Measurements from ENCODE around the gene SDC3.

SDC3 gene

GRCh38 chr1:30855686-30856259 lies 52.8 kb downstream of the SDC3 start:
- H3K9me3 ChIP-seq (ENCODE audit: control insufficient read depth, low read length) = no peaks in the 10 kb centered on the region
- DNase-seq = no peak
- no peak overlapping the region for H3K27ac ChIP-seq (ENCODE audit: insufficient read depth, low read length, poor library complexity, severe bottlenecking)
- no peaks in the 10 kb centered on the region for H3K4me1 ChIP-seq (ENCODE audit: control insufficient read depth, insufficient read depth, low read length, poor library complexity, severe bottlenecking)
- no peaks in the 10 kb centered on the region for H3K27me3 ChIP-seq (replicated peaks; ENCODE audit: control insufficient read depth, insufficient read depth, low read length, poor library complexity, severe bottlenecking)
- H3K36me3 ChIP-seq (ENCODE audit: control insufficient read depth, insufficient read depth, low read length) = no peaks in the 10 kb centered on the region
- H3K4me3 ChIP-seq (ENCODE audit: insufficient read depth, low read depth, low read length, poor library complexity, severe bottlenecking) = no peak overlapping the region

- H3K27ac ChIP-seq (ENCODE audit: insufficient read depth, low read length, poor library complexity, severe bottlenecking) = no peak overlapping the region
These were observed 55.2 kb downstream of the SDC3 start for GRCh38 chr1:30853350-30853749.

GRCh38 chr1:30852026-30852425 lies 56.5 kb downstream of the SDC3 start:
- H3K4me1 ChIP-seq (ENCODE audit: control insufficient read depth, insufficient read depth, low read length, poor library complexity, severe bottlenecking) = no peaks in the 10 kb centered on the region

More at GRCh38 chr1:30853350-30853749, 55.2 kb downstream of the SDC3 start:
- H3K36me3 ChIP-seq (ENCODE audit: control insufficient read depth, insufficient read depth, low read length) = no peaks in the 10 kb centered on the region
- no peaks in the 10 kb centered on the region for H3K27me3 ChIP-seq (replicated peaks; ENCODE audit: control insufficient read depth, insufficient read depth, low read length, poor library complexity, severe bottlenecking)
- DNase-seq = no peak
- no peak overlapping the region for H3K4me3 ChIP-seq (ENCODE audit: insufficient read depth, low read depth, low read length, poor library complexity, severe bottlenecking)
- H3K9me3 ChIP-seq (ENCODE audit: control insufficient read depth, low read length) = no peaks in the 10 kb centered on the region
- no peaks in the 10 kb centered on the region for H3K4me1 ChIP-seq (ENCODE audit: control insufficient read depth, insufficient read depth, low read length, poor library complexity, severe bottlenecking)

DNA sequence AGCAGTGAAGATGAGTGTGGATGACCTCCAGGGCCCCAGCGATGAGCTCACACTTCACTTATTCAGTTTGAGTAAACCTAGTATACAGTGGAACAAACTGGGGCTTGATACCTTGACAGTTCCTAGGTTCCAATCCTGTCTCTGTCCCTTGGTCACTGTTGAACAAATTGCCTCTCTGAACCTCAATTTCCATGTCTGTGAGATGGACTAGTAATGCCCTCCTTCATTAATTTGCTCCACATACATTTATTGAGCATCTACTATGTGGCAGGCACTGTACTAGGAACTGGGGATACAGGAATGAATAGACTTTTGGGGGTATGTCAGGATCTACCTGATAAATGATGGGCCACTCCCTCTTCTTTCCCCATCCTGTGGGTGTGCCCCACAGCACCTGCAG lies 57.3 kb downstream of the SDC3 start:
- H3K36me3 ChIP-seq (ENCODE audit: control insufficient read depth, insufficient read depth, low read length) = no peaks in the 10 kb centered on the region
- H3K9me3 ChIP-seq (ENCODE audit: control insufficient read depth, low read length) = no peaks in the 10 kb centered on the region
- H3K27me3 ChIP-seq (replicated peaks; ENCODE audit: control insufficient read depth, insufficient read depth, low read length, poor library complexity, severe bottlenecking) = peaks cover 4% of the 10 kb centered on the region
- DNase-seq = no peak
- no peak overlapping the region for H3K27ac ChIP-seq (ENCODE audit: insufficient read depth, low read length, poor library complexity, severe bottlenecking)
- H3K4me1 ChIP-seq (ENCODE audit: control insufficient read depth, insufficient read depth, low read length, poor library complexity, severe bottlenecking) = no peaks in the 10 kb centered on the region
- no peak overlapping the region for H3K4me3 ChIP-seq (ENCODE audit: insufficient read depth, low read depth, low read length, poor library complexity, severe bottlenecking)

More at GRCh38 chr1:30852026-30852425, 56.5 kb downstream of the SDC3 start:
- no peak for DNase-seq
- Histone ChIP-seq H3K27me3 (replicated peaks; ENCODE audit: control insufficient read depth, insufficient read depth, low read length, poor library complexity, severe bottlenecking) (peaks cover 4% of the 10 kb centered on the region), H3K9me3 (ENCODE audit: control insufficient read depth, low read length) (no peaks in the 10 kb centered on the region), H3K27ac (ENCODE audit: insufficient read depth, low read length, poor library complexity, severe bottlenecking) (no peak overlapping the region), H3K36me3 (ENCODE audit: control insufficient read depth, insufficient read depth, low read length) (no peaks in the 10 kb centered on the region), H3K4me3 (ENCODE audit: insufficient read depth, low read depth, low read length, poor library complexity, severe bottlenecking) (no peak overlapping the region)

GRCh38 chr1:30850607-30851006 lies 58.0 kb downstream of the SDC3 start:
- no peak for DNase-seq
- H3K9me3 ChIP-seq (ENCODE audit: control insufficient read depth, low read length) = no peaks in the 10 kb centered on the region
- H3K27ac ChIP-seq (ENCODE audit: insufficient read depth, low read length, poor library complexity, severe bottlenecking) = no peak overlapping the region
- H3K27me3 ChIP-seq (replicated peaks; ENCODE audit: control insufficient read depth, insufficient read depth, low read length, poor library complexity, severe bottlenecking) = peaks cover 4% of the 10 kb centered on the region
- no peaks in the 10 kb centered on the region for H3K36me3 ChIP-seq (ENCODE audit: control insufficient read depth, insufficient read depth, low read length)
- H3K4me3 ChIP-seq (ENCODE audit: insufficient read depth, low read depth, low read length, poor library complexity, severe bottlenecking) = no peak overlapping the region
- H3K4me1 ChIP-seq (ENCODE audit: control insufficient read depth, insufficient read depth, low read length, poor library complexity, severe bottlenecking) = no peaks in the 10 kb centered on the region

GRCh38 chr1:30848130-30848529 lies 60.4 kb downstream of the SDC3 start:
- H3K36me3 ChIP-seq (ENCODE audit: control insufficient read depth, insufficient read depth, low read length) = no peaks in the 10 kb centered on the region
- no peaks in the 10 kb centered on the region for H3K9me3 ChIP-seq (ENCODE audit: control insufficient read depth, low read length)
- peaks cover 4% of the 10 kb centered on the region for H3K27me3 ChIP-seq (replicated peaks; ENCODE audit: control insufficient read depth, insufficient read depth, low read length, poor library complexity, severe bottlenecking)
- DNase-seq = no peak
- no peak overlapping the region for H3K4me3 ChIP-seq (ENCODE audit: insufficient read depth, low read depth, low read length, poor library complexity, severe bottlenecking)
- no peak overlapping the region for H3K27ac ChIP-seq (ENCODE audit: insufficient read depth, low read length, poor library complexity, severe bottlenecking)
- H3K4me1 ChIP-seq (ENCODE audit: control insufficient read depth, insufficient read depth, low read length, poor library complexity, severe bottlenecking) = no peaks in the 10 kb centered on the region

GRCh38 chr1:30847358-30847972 lies 61.1 kb downstream of the SDC3 start:
- no peaks in the 10 kb centered on the region for H3K9me3 ChIP-seq (ENCODE audit: control insufficient read depth, low read length)
- no peaks in the 10 kb centered on the region for H3K4me1 ChIP-seq (ENCODE audit: control insufficient read depth, insufficient read depth, low read length, poor library complexity, severe bottlenecking)
- no peaks in the 10 kb centered on the region for H3K36me3 ChIP-seq (ENCODE audit: control insufficient read depth, insufficient read depth, low read length)
- DNase-seq = no peak
- H3K4me3 ChIP-seq (ENCODE audit: insufficient read depth, low read depth, low read length, poor library complexity, severe bottlenecking) = no peak overlapping the region
- H3K27ac ChIP-seq (ENCODE audit: insufficient read depth, low read length, poor library complexity, severe bottlenecking) = no peak overlapping the region
- H3K27me3 ChIP-seq (replicated peaks; ENCODE audit: control insufficient read depth, insufficient read depth, low read length, poor library complexity, severe bottlenecking) = peaks cover 4% of the 10 kb centered on the region

- Histone ChIP-seq H3K27ac (ENCODE audit: insufficient read depth, low read length, poor library complexity, severe bottlenecking) (no peak overlapping the region), H3K4me3 (ENCODE audit: insufficient read depth, low read depth, low read length, poor library complexity, severe bottlenecking) (no peak overlapping the region), H3K4me1 (ENCODE audit: control insufficient read depth, insufficient read depth, low read length, poor library complexity, severe bottlenecking) (no peaks in the 10 kb centered on the region), H3K27me3 (replicated peaks; ENCODE audit: control insufficient read depth, insufficient read depth, low read length, poor library complexity, severe bottlenecking) (peaks cover 4% of the 10 kb centered on the region), H3K36me3 (ENCODE audit: control insufficient read depth, insufficient read depth, low read length) (no peaks in the 10 kb centered on the region), H3K9me3 (ENCODE audit: control insufficient read depth, low read length) (no peaks in the 10 kb centered on the region)
- DNase-seq = no peak
These were observed 62.0 kb downstream of the SDC3 start for GRCh38 chr1:30846587-30846986.

DNA sequence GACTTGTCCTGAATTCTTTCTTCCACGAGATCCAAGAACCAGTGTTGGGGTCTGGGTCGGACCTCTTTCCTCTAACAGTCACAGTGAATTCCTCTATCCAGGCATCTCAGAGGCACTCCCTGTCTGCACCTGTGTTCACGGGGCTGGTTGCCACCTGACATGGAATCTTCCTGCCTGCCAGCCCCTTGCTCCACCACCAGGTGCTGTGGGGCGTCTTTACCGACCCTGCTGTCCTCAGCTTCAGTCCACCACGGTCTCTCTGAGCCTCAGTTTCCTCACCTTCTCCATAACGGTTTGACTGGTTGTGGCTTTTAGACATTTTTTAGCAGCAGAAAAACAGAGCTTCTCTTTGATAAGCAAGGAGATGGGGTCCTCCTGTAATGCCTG lies 62.7 kb downstream of the SDC3 start:
- Histone ChIP-seq H3K4me3 (ENCODE audit: insufficient read depth, low read depth, low read length, poor library complexity, severe bottlenecking) (no peak overlapping the region), H3K4me1 (ENCODE audit: control insufficient read depth, insufficient read depth, low read length, poor library complexity, severe bottlenecking) (no peaks in the 10 kb centered on the region), H3K36me3 (ENCODE audit: control insufficient read depth, insufficient read depth, low read length) (no peaks in the 10 kb centered on the region), H3K27ac (ENCODE audit: insufficient read depth, low read length, poor library complexity, severe bottlenecking) (no peak overlapping the region), H3K9me3 (ENCODE audit: control insufficient read depth, low read length) (no peaks in the 10 kb centered on the region), H3K27me3 (replicated peaks; ENCODE audit: control insufficient read depth, insufficient read depth, low read length, poor library complexity, severe bottlenecking) (peaks cover 4% of the 10 kb centered on the region)
- DNase-seq = no peak

DNA sequence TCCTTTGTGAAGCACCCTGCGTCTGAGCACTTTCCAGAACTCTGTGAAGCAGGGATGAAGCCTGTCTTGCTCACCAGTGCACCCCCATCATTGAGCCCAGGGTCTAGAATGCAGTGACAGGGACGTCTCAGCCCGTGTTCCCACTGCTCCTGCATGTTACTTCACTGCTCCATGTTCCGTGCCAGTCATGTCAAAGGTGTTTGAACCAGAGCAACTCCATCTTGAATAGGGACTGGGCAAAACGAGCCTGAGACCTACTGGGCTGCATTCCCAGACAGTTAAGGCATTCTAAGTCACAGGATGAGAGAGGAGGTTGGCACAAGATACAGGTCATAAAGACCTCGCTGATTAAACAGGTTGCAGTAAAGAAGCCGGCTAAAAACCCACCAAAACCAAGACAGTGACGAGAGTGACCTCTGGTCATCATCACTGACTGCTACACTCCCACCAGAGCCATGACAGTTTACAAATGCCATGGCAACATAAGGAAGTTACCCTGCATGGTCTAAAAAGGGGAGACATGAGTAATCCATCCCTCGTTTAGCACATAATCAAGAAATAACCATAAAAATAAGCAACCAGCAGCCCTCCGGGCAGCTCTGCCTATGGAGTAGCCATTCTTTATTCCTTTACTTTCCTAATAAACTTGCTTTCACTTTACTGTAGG lies 63.2 kb downstream of the SDC3 start:
- Histone ChIP-seq H3K4me1 (ENCODE audit: control insufficient read depth, insufficient read depth, low read length, poor library complexity, severe bottlenecking) (no peaks in the 10 kb centered on the region), H3K9me3 (ENCODE audit: control insufficient read depth, low read length) (no peaks in the 10 kb centered on the region), H3K36me3 (ENCODE audit: control insufficient read depth, insufficient read depth, low read length) (no peaks in the 10 kb centered on the region), H3K27ac (ENCODE audit: insufficient read depth, low read length, poor library complexity, severe bottlenecking) (no peak overlapping the region), H3K4me3 (ENCODE audit: insufficient read depth, low read depth, low read length, poor library complexity, severe bottlenecking) (no peak overlapping the region), H3K27me3 (replicated peaks; ENCODE audit: control insufficient read depth, insufficient read depth, low read length, poor library complexity, severe bottlenecking) (peaks cover 4% of the 10 kb centered on the region)
- DNase-seq = no peak
